Transverse colon (tissue), 3 donors: ENCODE results near the gene ZNF45.

Source experiments
- EP300 ChIP-seq: sonication (generic); formaldehyde crosslinking; IDR thresholded peaks from one replicate; pipeline ENCODE4 v1.6.1; 2017; ENCODE audit warnings: antibody characterized with exemption, low read depth
- POLR2A ChIP-seq: fragments of 450-650 bp; IDR thresholded peaks from one replicate; pipeline ENCODE4 v1.6.1; 2016; ENCODE audit warnings: antibody characterized with exemption, mild to moderate bottlenecking, moderate library complexity
- TF ChIP-seq, protein P1 (sequence below), 5 experiments: fragments of 200-600 bp in 3 of 5; fragments of 450-650 bp in 2 of 5; sonication (generic) in 3 of 5; IDR thresholded peaks; 1 replicate in 2 of 5; 2 replicates in 3 of 5; pipeline ENCODE4 v1.5.1; 2016 to 2017; ENCODE audit warnings: antibody characterized with exemption in 5 of 5, inconsistent platforms in 3 of 5, mild to moderate bottlenecking in 2 of 5, moderate library complexity in 1 of 5

DNA sequence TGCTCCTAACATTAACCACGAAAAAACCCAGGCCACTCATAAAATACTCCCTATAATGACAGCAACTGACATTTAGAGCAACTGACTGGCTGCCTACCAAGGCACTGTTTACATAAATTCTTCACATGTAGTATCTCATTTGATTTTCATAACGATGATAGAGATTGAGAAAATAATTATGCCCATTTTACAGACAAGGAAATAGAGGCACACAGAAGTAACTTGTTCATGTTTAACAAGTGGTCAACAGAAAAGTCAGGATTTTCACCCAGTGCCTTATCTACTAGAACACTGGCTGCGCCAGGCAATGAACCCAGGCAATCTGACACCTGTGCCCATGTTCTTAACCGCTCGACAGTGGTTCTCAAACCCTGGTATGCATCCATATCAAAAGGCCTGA lies 6.3 kb downstream of the ZNF45 start:
- TF ChIP-seq POLR2A (no peak), EP300 (no peak)
- TF ChIP-seq, protein P1, sequence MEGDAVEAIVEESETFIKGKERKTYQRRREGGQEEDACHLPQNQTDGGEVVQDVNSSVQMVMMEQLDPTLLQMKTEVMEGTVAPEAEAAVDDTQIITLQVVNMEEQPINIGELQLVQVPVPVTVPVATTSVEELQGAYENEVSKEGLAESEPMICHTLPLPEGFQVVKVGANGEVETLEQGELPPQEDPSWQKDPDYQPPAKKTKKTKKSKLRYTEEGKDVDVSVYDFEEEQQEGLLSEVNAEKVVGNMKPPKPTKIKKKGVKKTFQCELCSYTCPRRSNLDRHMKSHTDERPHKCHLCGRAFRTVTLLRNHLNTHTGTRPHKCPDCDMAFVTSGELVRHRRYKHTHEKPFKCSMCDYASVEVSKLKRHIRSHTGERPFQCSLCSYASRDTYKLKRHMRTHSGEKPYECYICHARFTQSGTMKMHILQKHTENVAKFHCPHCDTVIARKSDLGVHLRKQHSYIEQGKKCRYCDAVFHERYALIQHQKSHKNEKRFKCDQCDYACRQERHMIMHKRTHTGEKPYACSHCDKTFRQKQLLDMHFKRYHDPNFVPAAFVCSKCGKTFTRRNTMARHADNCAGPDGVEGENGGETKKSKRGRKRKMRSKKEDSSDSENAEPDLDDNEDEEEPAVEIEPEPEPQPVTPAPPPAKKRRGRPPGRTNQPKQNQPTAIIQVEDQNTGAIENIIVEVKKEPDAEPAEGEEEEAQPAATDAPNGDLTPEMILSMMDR (IDR thresholded peaks at IDR 0.05), result no peak
